ENCODE results near the gene DHRSX. TPM values are rescaled to one million over a fixed set of nuclear protein-coding genes. Genes with fewer than 3 reads are reported as not detected.
"Not testable (repeated sequence)": the region's sequence is repeated elsewhere in the genome, so short reads cannot be mapped to it uniquely, and the experiment has no call there.

The DHRSX gene
- total and polyA plus RNA-seq, 7 donors, result 5.6 to 19.3 (median 9.6) TPM

DNA sequence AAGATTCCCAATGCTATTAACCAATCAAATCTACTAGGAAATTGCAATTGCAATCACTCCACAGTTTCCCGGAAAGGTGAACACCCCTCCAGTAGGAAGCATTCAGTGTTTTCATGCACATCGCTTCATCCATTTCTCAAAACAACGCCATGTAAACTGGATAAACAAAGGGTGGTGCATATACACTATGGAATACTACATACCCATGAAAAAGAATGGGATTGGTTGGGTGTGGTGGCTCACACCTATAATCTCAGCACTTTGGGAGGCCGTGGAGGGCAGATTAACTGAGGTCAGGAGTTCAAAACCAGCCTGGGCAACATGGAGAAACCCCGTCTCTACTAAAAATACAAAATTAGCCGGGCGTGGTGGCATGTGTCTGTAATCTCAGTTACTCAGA lies 29.1 kb downstream of the DHRSX start:
- no peaks in the 10 kb centered on the region for H3K9me3 ChIP-seq
- H3K27me3 ChIP-seq (ENCODE audit: insufficient read depth in 3 of 3, low read length in 2 of 3), result no peaks in the 10 kb centered on the region
- H3K4me1 ChIP-seq, result no peaks in the 10 kb centered on the region
- TF ChIP-seq, protein P1, sequence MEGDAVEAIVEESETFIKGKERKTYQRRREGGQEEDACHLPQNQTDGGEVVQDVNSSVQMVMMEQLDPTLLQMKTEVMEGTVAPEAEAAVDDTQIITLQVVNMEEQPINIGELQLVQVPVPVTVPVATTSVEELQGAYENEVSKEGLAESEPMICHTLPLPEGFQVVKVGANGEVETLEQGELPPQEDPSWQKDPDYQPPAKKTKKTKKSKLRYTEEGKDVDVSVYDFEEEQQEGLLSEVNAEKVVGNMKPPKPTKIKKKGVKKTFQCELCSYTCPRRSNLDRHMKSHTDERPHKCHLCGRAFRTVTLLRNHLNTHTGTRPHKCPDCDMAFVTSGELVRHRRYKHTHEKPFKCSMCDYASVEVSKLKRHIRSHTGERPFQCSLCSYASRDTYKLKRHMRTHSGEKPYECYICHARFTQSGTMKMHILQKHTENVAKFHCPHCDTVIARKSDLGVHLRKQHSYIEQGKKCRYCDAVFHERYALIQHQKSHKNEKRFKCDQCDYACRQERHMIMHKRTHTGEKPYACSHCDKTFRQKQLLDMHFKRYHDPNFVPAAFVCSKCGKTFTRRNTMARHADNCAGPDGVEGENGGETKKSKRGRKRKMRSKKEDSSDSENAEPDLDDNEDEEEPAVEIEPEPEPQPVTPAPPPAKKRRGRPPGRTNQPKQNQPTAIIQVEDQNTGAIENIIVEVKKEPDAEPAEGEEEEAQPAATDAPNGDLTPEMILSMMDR (IDR thresholded peaks at IDR 0.05), result no peak
- DNase-seq (no peak), ATAC-seq (no peak)
- H3K36me3 ChIP-seq (ENCODE audit: insufficient read depth in 1 of 2, low read depth in 1 of 2), result no peaks in the 10 kb centered on the region
- WGBS, 3 donors, result 93 to 97% (median 93%) methylated on average over 7 of the region's 7 CpGs
- no peak overlapping the region for H3K4me3 ChIP-seq
- H3K27ac ChIP-seq, result no peak overlapping the region
- intact Hi-C loops (cut with DNase I), result no loop called here

DNA sequence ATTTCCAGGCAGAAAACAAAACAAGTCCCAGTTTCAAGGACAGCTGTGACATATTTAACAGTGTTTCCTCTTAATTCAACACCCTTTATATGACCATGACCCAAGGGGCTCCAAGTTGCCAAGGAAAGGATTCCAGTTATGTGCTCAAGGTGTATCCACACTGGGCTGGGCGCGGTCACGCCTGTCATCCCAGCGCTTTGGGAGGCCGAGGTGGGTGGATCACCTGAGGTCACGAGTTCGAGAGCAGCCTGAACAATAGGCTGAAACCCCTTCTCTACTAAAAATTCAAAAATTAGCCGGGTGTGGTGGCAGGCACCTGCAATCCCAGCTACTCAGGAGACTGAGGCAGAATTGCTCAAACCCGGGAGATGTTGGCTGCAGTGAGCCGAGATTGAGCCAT lies 29.6 kb downstream of the DHRSX start:
- H3K36me3 ChIP-seq (ENCODE audit: insufficient read depth in 1 of 2, low read depth in 1 of 2); H3K4me1 ChIP-seq; H3K27ac ChIP-seq; ATAC-seq; DNase-seq; H3K27me3 ChIP-seq (ENCODE audit: insufficient read depth in 3 of 3, low read length in 2 of 3); intact Hi-C loops (cut with DNase I); H3K4me3 ChIP-seq; H3K9me3 ChIP-seq: not testable (repeated sequence)
- WGBS, 3 donors, result 95 to 96% (median 95%) methylated on average over 10 of the region's 10 CpGs

DNA sequence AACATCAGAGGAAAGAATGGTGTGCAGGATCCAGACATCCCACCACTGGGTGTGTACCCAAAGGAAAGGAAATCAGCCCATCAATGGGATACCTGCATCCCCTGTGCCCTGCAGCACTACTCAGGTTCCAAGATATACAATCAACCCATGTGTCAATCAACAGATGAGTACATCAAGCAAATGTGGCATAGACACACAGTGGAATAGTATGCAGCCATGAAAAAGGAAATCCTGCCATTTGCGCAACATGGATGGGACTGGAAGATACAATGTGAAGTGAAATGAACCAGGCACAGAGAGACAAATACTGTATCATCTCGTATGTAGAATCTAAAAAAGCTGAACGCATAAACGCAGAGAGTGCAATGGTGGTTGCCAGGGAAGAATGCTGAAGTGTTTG lies 30.9 kb downstream of the DHRSX start:
- WGBS, 3 donors, result 83 to 96% (median 92%) methylated on average over 4 of the region's 4 CpGs
- H3K9me3 ChIP-seq; H3K27me3 ChIP-seq (ENCODE audit: insufficient read depth in 3 of 3, low read length in 2 of 3); H3K36me3 ChIP-seq (ENCODE audit: insufficient read depth in 1 of 2, low read depth in 1 of 2); intact Hi-C loops (cut with DNase I); H3K4me3 ChIP-seq; H3K4me1 ChIP-seq; ATAC-seq; DNase-seq; H3K27ac ChIP-seq: not testable (repeated sequence)

DNA sequence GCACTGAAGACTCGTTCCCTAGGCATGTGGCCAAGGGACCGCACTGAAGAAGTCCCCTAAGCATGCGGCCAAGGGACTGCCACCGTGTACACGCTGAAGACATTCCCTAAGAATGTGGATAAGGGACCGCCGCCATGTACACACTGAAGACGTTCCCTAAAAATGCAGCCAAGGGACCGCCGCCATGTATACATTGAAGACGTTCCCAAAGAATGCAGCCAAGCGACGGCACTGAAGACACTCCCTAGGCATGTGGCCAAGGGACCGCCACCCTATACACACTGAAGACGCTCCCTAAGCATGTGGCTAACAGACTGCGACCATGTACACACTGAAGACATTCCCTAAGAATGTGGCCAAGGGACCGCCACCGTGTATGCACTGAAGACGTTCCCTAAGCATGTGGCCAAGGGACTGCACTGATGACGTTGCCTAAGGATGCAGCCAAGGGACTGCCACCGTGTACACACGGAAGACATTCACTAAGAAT lies 31.5 kb downstream of the DHRSX start:
- Histone ChIP-seq H3K27ac (no peak overlapping the region), H3K4me1 (no peaks in the 10 kb centered on the region), H3K4me3 (no peak overlapping the region), H3K36me3 (ENCODE audit: insufficient read depth in 1 of 2, low read depth in 1 of 2) (no peaks in the 10 kb centered on the region), H3K27me3 (ENCODE audit: insufficient read depth in 3 of 3, low read length in 2 of 3) (no peaks in the 10 kb centered on the region), H3K9me3 (no peaks in the 10 kb centered on the region)
- TF ChIP-seq, protein P1 (IDR thresholded peaks at IDR 0.05), result no peak
- WGBS, 3 donors, result 94 to 95% (median 95%) methylated on average over 22 of the region's 22 CpGs
- intact Hi-C loops (cut with DNase I), result no loop called here
- no peak for DNase-seq
- no peak for ATAC-seq

DNA sequence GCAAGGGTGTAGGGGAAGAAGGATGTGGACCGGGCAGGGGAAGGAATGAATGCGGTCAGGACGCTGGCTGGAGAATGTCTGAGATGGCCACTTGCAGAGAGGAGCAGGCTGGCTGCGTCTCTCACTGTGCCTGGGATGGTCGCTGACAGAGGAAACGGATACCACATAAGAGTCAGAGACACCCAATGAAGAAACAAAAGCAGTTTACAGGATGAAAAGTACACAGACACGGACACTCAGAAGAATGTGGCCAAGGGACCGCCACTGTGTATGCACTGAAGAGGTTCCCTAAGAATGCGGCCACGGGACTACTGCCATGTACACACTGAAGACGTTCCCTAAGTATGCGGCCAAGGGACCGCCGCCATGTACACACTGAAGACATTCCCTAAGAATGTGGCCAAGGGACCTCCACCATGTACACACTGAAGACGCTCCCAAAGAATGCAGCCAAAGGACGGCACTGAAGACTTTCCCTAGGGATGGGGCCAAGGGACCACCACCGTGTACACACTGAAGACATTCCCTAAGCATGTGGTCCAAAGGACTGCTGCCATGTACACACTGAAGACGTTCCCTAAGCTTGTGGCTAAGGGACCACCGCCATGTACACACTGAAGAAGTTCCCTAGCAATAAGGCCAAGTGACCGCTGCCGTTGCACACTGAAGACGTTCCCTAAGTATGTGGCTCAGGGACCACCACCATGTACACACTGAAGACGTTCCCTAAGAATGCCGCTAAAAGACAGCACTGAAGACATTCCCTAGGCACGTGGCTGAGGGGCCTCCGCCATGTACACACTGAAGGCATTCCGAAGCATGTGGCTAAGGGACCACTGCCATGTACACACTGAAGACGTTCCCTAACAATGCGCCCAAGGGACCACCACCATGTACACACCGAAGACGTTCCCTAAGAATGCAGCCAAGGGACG lies 32.2 kb downstream of the DHRSX start:
- no peaks in the 10 kb centered on the region for H3K9me3 ChIP-seq
- intact Hi-C loops (cut with DNase I), result no loop called here
- no peak for DNase-seq
- H3K4me3 ChIP-seq, result no peak overlapping the region
- 88 to 91% (median 89%) methylated on average over 32 of the region's 32 CpGs for WGBS, 3 donors
- no peak for ATAC-seq
- H3K27me3 ChIP-seq (ENCODE audit: insufficient read depth in 3 of 3, low read length in 2 of 3), result no peaks in the 10 kb centered on the region
- H3K27ac ChIP-seq, result no peak overlapping the region
- H3K4me1 ChIP-seq, result no peaks in the 10 kb centered on the region
- no peaks in the 10 kb centered on the region for H3K36me3 ChIP-seq (ENCODE audit: insufficient read depth in 1 of 2, low read depth in 1 of 2)
- TF ChIP-seq, protein P1 (IDR thresholded peaks at IDR 0.05), result no peak

Data from psoas muscle (tissue), 8 donors.